HG03571 (cell line): ENCODE measurements around the gene VNN1.
A peak's percentile ranks its signal among the peaks of the same experiment; 100 is the strongest.
"Not testable (repeated sequence)": the region's sequence is repeated elsewhere in the genome, so short reads cannot be mapped to it uniquely, and the experiment has no call there.

ENCODE experiments used
- ATAC-seq: cut with Tn5 transposase; IDR thresholded peaks from one replicate; pipeline ENCODE4 v1.9.1; 2021; ENCODE audit not compliant: unreplicated experiment

VNN1 gene

DNA sequence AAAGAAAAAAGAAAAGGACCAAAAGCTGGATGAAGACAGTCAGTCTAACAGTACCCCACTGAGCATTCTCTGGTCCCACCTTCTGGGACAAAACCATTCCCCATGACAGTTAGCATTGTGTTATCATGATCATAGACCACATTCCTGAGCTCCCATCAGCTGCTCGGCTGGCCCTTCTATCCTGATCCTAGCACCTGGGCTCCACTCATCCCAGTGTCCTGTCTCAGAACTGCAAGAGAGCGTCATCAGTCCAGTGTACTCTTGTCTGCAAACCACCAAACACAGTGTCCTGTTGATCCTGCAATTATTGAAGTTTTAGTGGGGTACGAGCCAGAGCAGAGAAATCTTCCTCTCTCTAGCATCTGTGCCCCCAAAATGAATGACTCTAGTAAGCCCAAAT is 38.9 kb downstream of the VNN1 start:
- ATAC-seq, result no peak

- no peak for ATAC-seq
Observed at GRCh38 chr6:132673376-132674094, 40.3 kb downstream of the VNN1 start.

GRCh38 chr6:132671295-132671694 is 42.6 kb downstream of the VNN1 start:
- ATAC-seq, result no peak

- no peak for ATAC-seq
Observed at GRCh38 chr6:132669690-132670291, 44.1 kb downstream of the VNN1 start.

- no peak for ATAC-seq
Observed at GRCh38 chr6:132666118-132666517, 47.7 kb downstream of the VNN1 start.

DNA sequence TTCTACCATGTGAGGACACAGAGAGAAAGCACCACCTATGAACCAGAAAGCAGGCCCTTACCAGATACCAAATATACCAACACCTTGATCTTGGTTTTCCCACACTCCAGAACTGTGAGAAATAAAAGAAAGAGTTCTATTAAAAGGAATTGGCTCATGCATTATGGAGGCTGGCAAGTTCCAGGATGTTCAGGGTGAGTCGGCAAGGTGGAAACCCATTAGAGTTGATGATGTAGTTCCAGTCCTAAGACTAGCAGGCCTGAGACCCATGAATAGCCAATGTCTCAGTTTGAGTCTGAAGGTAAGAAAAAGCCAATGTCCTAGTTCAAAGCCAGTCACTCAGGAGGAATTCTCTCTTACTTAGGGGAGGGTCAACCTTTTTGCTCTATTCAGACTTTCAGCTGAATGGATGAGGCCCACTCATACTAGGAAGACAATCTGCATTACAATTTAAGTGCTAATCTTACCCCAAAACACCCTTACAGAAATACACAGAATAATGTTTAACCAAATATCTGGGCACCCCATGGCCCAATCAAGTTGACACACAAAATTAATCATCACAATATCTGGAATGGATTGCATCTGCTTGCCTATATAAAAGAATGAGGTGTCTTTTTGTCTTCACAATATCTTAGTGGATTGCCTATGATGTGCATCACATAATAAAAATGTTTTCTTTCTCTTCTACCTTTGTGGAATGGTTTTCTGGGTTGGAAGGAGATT is 49.4 kb downstream of the VNN1 start:
- no peak for ATAC-seq

- no peak for ATAC-seq
Observed at GRCh38 chr6:132663661-132664060, 50.2 kb downstream of the VNN1 start.

DNA sequence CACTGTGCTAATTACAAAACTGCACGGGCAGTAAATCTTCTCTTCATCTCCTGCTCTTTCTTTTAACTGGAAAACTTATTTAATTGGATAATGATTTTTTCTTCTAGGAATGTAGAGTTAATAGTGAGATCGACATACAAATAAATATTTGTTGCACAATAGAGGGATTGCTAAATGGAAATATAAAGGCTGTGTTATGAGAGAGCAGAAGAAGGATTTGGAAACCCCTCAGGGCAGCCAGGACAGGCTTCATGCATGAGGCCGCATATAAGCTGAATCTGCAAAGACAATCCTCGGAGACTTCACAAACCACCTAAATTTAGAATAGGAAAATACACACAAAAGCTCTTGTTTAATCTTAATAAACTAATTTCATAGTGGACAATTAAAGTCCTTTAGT is 51.9 kb downstream of the VNN1 start:
- ATAC-seq, result no peak

DNA sequence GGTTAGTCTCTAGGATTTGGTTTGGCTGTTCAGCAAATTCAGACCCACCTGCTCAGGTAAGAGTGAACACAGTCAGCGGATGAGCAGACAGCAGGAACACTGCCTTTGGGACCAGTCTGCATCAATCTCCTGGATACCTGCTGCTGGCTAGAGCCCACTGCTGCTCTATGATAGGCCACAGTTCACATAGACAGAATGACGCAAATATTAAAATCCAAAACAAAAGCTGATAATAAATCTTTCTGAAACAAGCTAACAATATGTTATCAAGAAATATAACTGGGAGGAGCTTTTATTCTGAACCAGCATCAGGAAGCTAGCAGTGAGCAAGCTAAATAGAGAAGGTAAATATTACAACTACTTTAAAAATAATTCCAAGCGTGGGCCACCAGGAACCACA is 54.8 kb downstream of the VNN1 start, which contains the start of gene TAAR1:
Gene TAAR1 (minus strand): TSS at position 101 of the 400 bp plus-strand sequence. CDS start 13,179 bp downstream, outside the sequence.
- no peak for ATAC-seq

GRCh38 chr6:132651062-132651461 is 62.8 kb downstream of the VNN1 start:
- peak; percentile 62 for ATAC-seq

DNA sequence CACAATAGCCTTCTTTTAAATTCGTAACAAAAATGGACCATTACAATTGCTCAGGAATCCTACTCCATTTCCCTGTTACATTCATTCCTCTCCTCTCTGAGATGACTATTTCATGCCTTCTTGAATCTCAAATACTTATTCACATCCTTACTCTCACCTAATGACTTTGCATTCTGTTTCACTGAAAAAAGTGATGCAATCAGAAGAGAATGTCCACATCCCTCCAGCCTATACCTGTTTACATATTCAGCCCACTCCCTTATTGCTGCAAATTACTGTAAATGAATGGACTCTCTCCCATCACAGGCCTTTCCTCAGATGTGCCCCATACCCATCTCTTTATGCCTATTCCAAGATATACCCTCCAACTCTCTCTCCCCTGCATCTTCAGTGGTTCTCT is 63.4 kb downstream of the VNN1 start:
- no peak for ATAC-seq

DNA sequence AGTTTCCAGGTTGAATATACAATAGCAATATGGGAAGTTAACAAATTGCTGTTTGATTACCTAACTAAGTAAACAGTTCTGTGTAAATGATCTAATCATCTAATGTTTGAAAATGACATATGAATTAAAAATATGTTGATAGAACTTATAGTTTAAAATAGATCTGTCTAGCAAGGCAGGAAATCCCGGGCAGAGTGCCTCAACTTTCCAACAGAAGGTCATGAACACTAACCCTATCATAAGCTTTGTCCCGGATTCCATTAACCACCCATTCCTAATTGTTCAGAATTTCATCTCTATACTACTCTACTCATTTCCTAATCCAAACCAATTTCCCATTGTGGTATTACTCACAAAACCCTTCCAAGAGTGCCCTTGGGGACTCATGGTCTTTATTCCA is 65.0 kb downstream of the VNN1 start:
- ATAC-seq, result no peak

- peak; percentile 69 for ATAC-seq
Observed at GRCh38 chr6:132648356-132648755, 65.5 kb downstream of the VNN1 start.

DNA sequence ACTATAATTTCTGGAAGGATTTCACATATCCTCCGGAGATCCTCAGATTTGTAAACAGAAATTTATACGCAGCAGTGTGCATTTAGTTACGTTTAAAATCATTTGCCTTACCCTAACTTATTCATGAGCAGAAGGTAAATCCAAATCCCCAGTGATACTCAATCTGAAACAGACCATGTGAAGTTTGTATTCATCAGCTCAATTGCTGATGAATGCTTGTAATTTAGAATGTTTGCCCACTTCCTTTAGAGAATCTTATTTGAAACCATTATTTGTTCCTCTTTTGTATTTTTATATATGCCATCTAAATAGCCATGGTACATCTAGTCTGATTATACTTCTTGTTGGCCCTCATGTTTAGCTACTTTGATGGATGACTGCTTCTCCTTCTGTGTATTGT is 70.3 kb downstream of the VNN1 start:
- ATAC-seq, result peak; percentile 58

GRCh38 chr6:132637135-132637534 is 76.7 kb downstream of the VNN1 start:
- ATAC-seq, result not testable (repeated sequence)

GRCh38 chr6:132635906-132636305 is 77.9 kb downstream of the VNN1 start:
- not testable (repeated sequence) for ATAC-seq

GRCh38 chr6:132635288-132635687 is 78.6 kb downstream of the VNN1 start:
- ATAC-seq, result not testable (repeated sequence)

GRCh38 chr6:132634796-132635195 is 79.1 kb downstream of the VNN1 start:
- ATAC-seq, result no peak

- ATAC-seq, result no peak
Observed at GRCh38 chr6:132633362-132633761, 80.5 kb downstream of the VNN1 start.
